Measurements from ENCODE around the gene EIF2S3. TPM values are rescaled to one million over a fixed set of nuclear protein-coding genes. Genes with fewer than 3 reads are reported as not detected.
A peak's percentile ranks its signal among the peaks of the same experiment; 100 is the strongest.

EIF2S3 gene
- total and polyA plus RNA-seq, 2 of the 13 experiments (the other 11 are each of a cell fraction or from before 2014, with no cell fraction given): 61.0 to 183 TPM

GRCh38 chrX:24034485-24034884, 20.3 kb upstream of the EIF2S3 start:
- POLR2A ChIA-PET: interaction anchor here (0.6 to 1.7 kb wide), 3 partner anchors 16 to 40 kb away, joined by 3 to 6 read pairs (median 3); partner anchors contain the start of gene EIF2S3
- FAIRE-seq: no peak
- H3K36me3 ChIP-seq (replicated peaks in 1 of 2; ENCODE audit: control insufficient read depth in 1 of 2, insufficient read depth in 2 of 2, low read length in 2 of 2): no peaks in the 10 kb centered on the region
- H3K27me3 ChIP-seq (ENCODE audit: control insufficient read depth in 1 of 2, insufficient read depth in 2 of 2, low read length in 2 of 2): no peaks in the 10 kb centered on the region
- WGBS (ENCODE audit: low lambda C conversion rate): 62% methylated on average over 3 of the region's 5 CpGs
- no peak for DNase-seq (ENCODE audit: low spot score)
- intact Hi-C loops (cut with micrococcal nuclease; ENCODE audit: unreplicated experiment) (no loop called here), in situ Hi-C loops (cut with HindIII; ENCODE audit: extremely low pct_ligation_motif_present, low pct_unique_long_range_greater_than_20kb) (no loop called here)
- no peaks in the 10 kb centered on the region for H3K79me2 ChIP-seq (ENCODE audit: insufficient read depth, low read length)
- no TSS peak for BruUV-seq (replicated peaks)
- CTCF ChIA-PET (ENCODE audit: low intra/inter-chr PET ratio, low total read pairs): no interaction called here
- peak overlapping the region; percentile 49 for H3K4me2 ChIP-seq (ENCODE audit: low read depth, low read length)
- H3K4me3 ChIP-seq (replicated peaks in 1 of 3; ENCODE audit: insufficient read depth in 1 of 3, low read depth in 2 of 3, low read length in 3 of 3): no peak overlapping the region; a peak in 1 of 6 replicates
- no peak overlapping the region for H3K9ac ChIP-seq (ENCODE audit: insufficient read depth, low read depth, low read length)
- ATAC-seq: peak; percentile 64
- no peaks in the 10 kb centered on the region for H3K9me3 ChIP-seq (ENCODE audit: low read length)
- H3K27ac ChIP-seq (ENCODE audit: extremely low read length, insufficient read depth, low read length): no peak overlapping the region
- no peak for TF ChIP-seq ZNF20 (CRISPR knock-in tag; IDR thresholded peaks at IDR 0.05)
- TF ChIP-seq MAX (IDR thresholded peaks at IDR 0.05): peak; percentile 19; the same call in 1 of the 2 replicates
- no peaks in the 10 kb centered on the region; the same call in 1 of the 2 replicates for H3K4me1 ChIP-seq (ENCODE audit: insufficient read depth, low read length)
- no peaks in the 10 kb centered on the region for H4K20me1 ChIP-seq (ENCODE audit: insufficient read depth, low read length)
- H2AFZ ChIP-seq (ENCODE audit: low read length): peak overlapping the region; percentile 27

GRCh38 chrX:24037729-24038128, 17.0 kb upstream of the EIF2S3 start:
- no peak for DNase-seq (ENCODE audit: low spot score)
- Histone ChIP-seq H4K20me1 (ENCODE audit: insufficient read depth, low read length) (no peaks in the 10 kb centered on the region), H3K27ac (ENCODE audit: extremely low read length, insufficient read depth, low read length) (no peak overlapping the region), H3K27me3 (ENCODE audit: control insufficient read depth in 1 of 2, insufficient read depth in 2 of 2, low read length in 2 of 2) (no peaks in the 10 kb centered on the region), H3K9me3 (ENCODE audit: low read length) (no peaks in the 10 kb centered on the region), H3K4me1 (ENCODE audit: insufficient read depth, low read length) (no peaks in the 10 kb centered on the region; the same call in 1 of the 2 replicates), H3K4me3 (replicated peaks in 1 of 3; ENCODE audit: insufficient read depth in 1 of 3, low read depth in 2 of 3, low read length in 3 of 3) (no peak overlapping the region), H3K4me2 (ENCODE audit: low read depth, low read length) (no peak overlapping the region), H3K9ac (ENCODE audit: insufficient read depth, low read depth, low read length) (no peak overlapping the region), H2AFZ (ENCODE audit: low read length) (no peak overlapping the region), H3K79me2 (ENCODE audit: insufficient read depth, low read length) (no peaks in the 10 kb centered on the region), H3K36me3 (replicated peaks in 1 of 2; ENCODE audit: control insufficient read depth in 1 of 2, insufficient read depth in 2 of 2, low read length in 2 of 2) (no peaks in the 10 kb centered on the region)
- no peak for ATAC-seq
- no peak for FAIRE-seq
- 19% methylated on average over 4 of the region's 4 CpGs for WGBS (ENCODE audit: low lambda C conversion rate)
- intact Hi-C loops (cut with micrococcal nuclease; ENCODE audit: unreplicated experiment) (no loop called here), in situ Hi-C loops (cut with HindIII; ENCODE audit: extremely low pct_ligation_motif_present, low pct_unique_long_range_greater_than_20kb) (no loop called here)
- POLR2A ChIA-PET: interaction anchor here (1.8 kb wide), 1 partner anchor 13 kb away, joined by 6 read pairs; no protein-coding TSS in a partner anchor
- CTCF ChIA-PET (ENCODE audit: low intra/inter-chr PET ratio, low total read pairs): no interaction called here
- BruUV-seq (replicated peaks): no TSS peak
- TF ChIP-seq ZNF138 (CRISPR knock-in tag; IDR thresholded peaks at IDR 0.05; ENCODE audit: low read depth) (no peak), ZNF496 (CRISPR knock-in tag; IDR thresholded peaks at IDR 0.05; ENCODE audit: insufficient replicate concordance) (no peak), ZFP90 (CRISPR knock-in tag; IDR thresholded peaks at IDR 0.05; ENCODE audit: borderline replicate concordance) (no peak), CBX2 (IDR thresholded peaks at IDR 0.05; ENCODE audit: low read depth, low read length) (no peak), CBX2 (CRISPR knock-in tag; IDR thresholded peaks at IDR 0.05; ENCODE audit: low read depth) (no peak), CERS6 (CRISPR knock-in tag; IDR thresholded peaks at IDR 0.05) (no peak), MYC (CRISPR knock-in tag; IDR thresholded peaks at IDR 0.05; ENCODE audit: borderline replicate concordance) (no peak), ZNF569 (CRISPR knock-in tag; IDR thresholded peaks at IDR 0.05; ENCODE audit: borderline replicate concordance) (no peak), PITX1 (CRISPR knock-in tag; IDR thresholded peaks at IDR 0.05) (no peak), REL (CRISPR knock-in tag; conservative IDR thresholded peaks at IDR 0.05) (no peak), HOXA9 (CRISPR knock-in tag; IDR thresholded peaks at IDR 0.05; ENCODE audit: borderline replicate concordance) (no peak), STAT6 (CRISPR knock-in tag; IDR thresholded peaks at IDR 0.05; ENCODE audit: borderline replicate concordance) (no peak), ZNF326 (CRISPR knock-in tag; IDR thresholded peaks at IDR 0.05; ENCODE audit: borderline replicate concordance) (no peak), SRSF1 (optimal IDR thresholded peaks at IDR 0.05; ENCODE audit: low read depth, low read length) (no peak)
